NCI-H2171 (cell line): Measurements from ENCODE around the gene ARHGAP26.
"Not testable (repeated sequence)": the region's sequence is repeated elsewhere in the genome, so short reads cannot be mapped to it uniquely, and the experiment has no call there.

Experiments
- DNase-seq: peaks from one replicate; lab custom pipeline; 2025; lab: John Stamatoyannopoulos, UW

Gene ARHGAP26

DNA sequence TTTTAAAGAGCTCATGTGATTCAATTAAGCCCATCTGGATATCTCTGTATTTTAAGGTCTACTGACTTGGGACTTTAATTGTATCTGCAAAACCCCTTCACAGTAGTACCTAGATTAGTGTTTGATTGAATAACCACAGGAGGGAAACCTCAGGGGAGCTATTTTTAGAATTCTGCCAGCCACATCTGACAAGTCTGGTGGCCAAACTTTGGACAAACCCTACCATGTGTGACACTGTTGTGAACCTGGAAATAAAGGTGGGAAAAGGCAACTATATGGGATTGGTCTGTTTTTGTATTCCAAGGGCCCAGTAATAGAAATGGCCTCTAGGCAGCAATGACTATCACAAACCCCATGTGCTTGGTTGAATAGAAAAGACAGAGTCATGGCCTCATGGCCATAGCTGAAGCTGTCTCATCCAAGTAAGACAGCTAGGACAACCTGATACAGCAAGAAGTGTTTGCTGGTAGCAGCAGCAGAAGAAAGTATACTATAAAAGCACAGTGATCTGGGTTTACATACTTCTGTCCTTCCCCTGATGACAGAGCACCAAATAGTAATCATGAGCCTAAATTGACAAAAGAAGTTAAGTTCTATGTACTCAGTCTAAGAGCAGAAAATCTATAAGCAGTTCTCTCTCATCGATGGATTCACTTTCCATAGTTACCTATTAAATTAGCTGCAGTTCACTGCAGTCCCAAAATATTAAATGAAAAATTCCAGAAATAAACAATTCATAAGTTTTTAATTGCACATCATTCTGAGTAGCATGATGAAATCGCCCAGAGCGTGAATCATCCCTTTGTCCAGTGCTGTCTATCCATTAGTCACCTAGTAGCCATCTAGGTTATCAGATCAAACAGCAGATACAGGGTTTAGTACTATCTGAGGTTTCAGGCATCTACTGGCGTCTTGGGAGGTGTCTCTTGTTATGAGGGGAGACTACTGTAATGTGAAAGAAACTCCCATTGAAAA lies 189.8 kb downstream of the ARHGAP26 start:
- no peak for DNase-seq

DNA sequence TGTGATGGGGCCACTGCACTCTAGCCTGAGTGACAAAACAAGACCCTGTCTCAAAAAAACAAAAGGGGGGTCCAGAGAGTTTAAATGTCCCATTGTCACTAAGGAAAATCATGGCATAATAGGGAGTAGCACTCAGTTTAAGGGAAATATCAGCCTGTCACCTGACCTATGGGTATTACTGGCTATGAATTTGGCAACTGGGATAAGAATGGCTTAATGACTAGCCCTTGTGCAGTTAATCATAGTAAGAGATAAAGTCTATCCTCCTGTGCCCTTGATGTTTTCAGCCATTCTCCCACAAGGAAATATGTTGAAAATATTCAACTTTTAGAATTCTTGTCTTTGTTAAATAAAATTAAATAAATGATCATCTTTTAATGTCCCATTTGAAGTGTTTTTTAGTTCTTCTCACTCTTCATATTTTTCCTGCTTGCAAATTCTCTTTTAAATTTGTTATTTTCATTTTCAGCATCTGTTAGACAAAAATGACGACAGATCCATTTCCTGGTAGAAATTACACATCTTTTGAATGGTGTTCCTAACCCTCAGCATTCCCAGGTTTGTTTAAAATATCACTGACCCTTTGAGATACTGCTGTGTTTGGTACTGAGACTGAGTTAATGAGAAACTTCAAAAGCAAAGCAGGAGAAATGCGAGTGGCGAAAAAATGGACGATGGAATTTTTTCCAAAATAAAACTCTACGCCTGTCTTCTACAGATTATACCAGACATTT lies 191.4 kb downstream of the ARHGAP26 start:
- DNase-seq, result no peak

DNA sequence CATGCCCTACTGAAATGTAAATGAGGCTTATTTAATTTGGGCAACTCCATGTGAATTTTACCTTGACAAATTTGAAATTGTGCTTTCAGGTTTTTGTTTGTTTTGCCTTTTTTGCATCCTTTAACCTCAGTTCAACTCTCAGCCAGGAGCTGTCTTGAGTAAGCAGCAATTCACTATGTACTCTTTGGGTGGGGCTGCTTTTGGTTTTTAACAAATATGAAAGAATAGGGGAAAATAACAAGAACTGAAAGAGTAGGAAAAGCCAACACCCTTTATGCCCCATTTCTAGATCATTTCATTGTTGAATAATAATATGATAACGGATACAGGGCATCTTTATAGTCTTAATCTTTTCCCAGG lies 192.0 kb downstream of the ARHGAP26 start:
- DNase-seq, result no peak

DNA sequence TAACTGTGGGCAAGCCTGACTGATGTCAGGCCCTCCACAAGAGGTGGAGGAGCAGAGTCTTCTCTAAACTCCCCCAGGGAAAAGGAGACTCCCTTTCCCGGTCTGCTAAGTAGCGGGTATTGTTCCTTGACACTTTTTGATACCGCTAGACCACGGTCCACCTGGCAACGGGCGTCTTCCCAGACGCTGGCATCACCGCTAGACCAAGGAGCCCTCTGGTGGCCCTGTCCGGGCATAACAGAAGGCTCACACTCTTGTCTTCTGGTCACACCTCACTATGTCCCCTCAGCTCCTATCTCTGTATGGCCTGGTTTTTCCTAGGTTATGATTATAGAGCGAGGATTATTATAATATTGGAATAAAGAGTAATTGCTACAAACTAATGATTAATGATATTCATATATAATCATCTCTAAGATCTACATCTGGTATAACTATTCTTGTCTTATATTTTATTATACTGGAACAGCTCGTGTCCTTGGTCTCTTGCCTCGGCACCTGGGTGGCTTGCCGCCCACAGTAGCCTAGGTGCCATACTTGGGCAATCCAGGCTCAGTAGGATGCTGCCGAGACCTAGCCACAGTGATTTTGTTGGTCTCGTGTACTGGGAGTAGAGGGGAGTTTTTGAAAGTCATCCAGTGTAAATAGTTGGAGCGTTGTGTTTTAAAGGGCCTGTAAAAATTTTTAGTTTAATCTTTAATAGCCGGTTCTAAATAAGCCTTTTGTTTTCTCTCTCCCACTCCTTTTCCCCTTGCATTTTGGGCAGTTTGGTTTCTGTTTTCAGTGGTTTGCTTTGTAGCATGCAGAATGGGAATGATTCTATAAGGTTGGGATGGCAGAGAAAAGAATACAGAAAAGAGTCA lies 195.3 kb downstream of the ARHGAP26 start:
- not testable (repeated sequence) for DNase-seq

DNA sequence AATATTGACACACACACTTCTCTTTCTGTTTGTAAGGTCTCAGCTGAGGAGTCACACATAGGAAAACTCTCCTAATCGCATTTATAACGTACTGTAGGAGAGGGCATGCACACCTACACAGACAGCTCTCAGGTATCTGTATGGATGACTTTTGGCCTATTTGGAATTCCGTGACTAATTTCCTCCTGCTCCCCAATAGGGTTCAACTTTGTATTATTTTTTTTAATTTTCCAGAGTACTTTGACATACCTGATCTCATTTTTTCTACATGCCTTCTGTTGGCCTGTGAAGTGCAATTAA lies 195.9 kb downstream of the ARHGAP26 start:
- no peak for DNase-seq

DNA sequence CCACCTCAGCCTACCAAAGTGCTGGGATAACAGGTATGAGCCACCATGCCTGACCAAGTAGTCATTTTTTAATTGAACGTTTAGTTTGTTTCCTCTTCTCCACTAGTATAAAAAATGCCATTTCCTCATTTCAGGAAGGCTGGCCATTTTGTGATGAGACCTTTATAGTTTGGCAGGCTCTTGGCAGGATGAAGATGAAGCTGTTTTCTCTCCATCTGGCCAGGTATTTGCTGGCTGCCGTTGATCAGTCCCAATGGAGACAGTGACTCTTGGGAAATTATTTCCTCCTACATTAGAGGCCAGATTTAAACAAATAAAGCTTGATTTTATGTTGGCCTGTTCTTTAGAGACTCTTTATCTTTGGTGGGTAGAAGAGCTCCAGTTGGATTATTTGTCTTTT lies 199.0 kb downstream of the ARHGAP26 start:
- DNase-seq, result no peak

DNA sequence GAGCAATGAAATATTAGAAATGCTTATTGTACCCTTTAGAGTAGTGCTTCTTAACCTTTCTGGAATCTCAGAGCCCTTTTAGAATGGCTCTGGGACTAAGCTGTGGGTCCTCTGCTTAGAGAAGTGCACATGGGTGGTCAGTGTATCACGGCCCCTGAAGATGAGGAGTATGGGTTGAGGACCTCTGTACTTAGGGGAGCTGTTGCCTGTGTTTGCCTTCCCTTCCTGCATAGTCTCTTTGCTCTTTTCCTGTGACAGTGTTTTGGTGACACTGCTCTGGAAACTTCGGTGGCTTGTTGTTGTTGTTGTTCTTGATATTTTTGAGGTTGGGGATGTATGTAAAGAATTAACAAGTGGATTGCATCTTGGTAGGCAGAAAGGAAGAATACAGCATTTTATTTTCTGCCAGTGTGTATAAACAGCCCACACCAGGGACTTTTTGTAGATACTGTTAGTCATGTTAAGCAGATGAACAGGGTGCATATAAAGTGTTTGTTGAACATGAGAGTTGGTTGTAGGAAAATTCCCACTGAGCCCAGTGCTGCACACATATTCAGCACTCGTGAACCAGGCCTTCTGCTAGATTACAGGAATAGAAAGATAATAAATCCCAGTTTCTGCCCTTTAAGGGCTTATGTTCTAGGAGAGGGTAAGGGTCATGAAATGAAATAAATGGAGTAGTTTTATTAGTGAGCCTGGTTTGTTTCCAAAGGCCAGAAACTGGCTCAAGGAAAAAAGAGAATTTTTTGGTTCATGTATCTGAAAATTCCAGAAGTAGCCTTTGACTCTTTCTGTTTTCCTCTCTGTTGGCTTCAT lies 199.7 kb downstream of the ARHGAP26 start:
- no peak for DNase-seq

DNA sequence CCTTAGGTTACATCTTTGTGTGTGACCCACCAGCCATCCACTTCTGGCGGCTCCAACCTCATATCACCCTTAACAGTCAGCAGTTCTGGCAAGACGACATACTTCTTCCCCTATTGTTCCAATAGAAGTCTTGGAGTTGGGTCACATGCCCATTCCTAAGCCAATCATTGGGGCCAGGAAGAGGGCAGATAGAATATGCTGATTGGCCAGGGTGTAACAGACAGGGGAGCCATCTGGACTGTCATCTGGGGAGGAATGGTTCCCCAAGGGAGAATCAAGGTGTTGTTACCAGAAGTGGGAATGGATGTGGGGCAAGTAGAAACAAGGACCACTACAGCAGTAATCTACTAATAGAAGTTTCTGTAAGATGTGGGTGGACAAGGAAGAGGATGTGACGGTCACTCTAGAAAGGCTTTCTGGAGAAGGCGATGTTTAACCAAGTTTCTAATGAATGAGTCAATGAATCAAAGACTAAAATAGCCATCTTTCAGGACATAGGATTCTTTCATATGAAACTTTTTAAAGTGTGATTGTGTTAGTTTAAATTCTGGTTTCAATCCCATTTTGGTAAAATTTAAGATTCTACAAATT lies 200.4 kb downstream of the ARHGAP26 start:
- peak; percentile 41 for DNase-seq

DNA sequence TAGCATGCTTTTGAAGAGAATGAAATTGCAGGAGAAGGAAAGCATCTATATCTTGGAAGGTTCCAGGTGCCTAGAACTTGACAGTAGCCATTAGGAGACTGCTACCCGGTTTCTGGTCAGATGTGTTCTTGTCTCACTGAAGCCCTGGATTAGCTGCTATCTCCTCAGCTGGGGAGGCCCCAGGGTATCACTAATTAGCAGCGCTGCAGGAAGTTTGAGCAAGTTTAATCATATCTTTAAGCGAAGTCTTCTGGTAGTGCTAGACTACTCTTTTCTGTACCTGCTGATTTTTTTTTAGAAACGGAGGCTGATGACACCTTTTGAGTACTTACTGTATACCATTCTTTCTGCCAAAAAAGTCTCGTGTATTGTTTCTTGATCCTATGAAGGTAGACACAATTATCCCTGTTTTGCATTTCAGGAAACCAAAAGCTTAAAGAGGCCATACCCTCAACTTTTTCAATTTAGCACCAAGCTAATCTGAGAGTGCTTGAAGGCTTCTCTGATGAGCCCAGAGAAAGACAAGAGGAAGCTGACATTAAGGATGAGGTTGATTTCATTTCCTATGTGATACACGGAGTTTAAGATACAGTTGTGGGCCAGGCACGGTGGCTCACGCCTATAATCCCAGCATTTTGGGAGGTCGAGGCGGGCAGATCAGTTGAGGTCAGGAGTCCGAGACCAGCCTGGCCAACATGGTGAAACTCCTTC lies 201.3 kb downstream of the ARHGAP26 start:
- no peak for DNase-seq

DNA sequence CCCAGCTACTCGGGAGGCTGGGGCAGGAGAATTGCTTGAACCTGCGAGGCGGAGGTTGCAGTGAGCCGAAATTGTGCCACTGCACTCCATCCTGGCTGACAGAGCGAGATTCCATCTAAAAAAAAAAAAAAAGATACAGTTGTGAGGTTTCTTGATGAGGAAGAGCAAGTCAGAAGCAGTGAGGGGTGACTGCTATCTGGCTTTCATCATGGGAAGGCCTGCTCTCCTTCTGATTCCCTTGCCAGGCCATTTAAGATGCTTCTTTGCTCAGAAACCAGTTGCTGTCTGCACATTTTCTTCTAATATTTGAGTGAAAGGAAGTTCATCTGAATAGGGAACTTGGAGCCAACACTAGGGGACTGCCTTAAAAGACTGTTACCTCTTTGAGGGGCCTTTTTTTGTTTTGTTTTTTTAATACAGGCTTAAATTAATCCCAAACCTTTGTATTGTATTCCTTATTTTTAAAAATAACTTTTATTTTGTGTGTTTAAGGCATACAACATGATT lies 201.9 kb downstream of the ARHGAP26 start:
- no peak for DNase-seq

DNA sequence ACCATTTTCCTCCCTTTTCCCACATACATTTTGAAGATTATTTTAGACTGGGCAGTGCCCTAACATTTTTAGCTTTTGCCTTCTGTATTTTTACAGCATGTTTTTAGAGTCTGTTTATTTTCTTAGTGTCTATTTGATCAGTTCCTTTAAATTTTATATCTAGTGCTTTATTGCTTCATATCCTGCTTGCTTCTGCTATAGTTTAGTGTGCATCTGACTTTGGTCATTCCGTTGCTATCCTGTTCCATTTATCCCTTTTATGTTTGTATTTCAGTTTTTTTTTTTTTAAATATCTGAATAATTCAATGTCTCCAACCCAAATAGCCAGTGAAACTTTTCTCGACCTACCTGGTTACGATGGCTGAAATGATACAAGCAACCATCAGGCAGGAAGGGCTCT lies 203.8 kb downstream of the ARHGAP26 start:
- no peak for DNase-seq

DNA sequence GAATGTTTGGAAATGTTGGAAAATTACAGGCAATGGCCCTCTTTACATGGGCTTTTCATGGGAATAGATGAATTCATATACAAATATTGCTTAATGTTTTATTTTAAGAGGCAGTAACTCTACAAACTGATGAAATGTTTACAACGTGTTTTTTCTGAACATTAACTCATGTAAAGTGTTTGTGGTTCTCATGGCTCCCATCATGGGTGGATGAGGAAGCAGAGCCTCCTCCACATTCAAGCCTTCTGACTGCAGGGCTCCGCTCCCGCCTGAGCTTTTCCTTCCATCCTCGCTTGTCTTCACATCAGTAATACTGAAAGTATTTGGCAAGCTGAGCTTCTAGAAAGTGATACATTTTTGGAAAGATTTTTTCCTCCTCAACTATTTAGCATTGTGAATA lies 204.2 kb downstream of the ARHGAP26 start:
- no peak for DNase-seq

DNA sequence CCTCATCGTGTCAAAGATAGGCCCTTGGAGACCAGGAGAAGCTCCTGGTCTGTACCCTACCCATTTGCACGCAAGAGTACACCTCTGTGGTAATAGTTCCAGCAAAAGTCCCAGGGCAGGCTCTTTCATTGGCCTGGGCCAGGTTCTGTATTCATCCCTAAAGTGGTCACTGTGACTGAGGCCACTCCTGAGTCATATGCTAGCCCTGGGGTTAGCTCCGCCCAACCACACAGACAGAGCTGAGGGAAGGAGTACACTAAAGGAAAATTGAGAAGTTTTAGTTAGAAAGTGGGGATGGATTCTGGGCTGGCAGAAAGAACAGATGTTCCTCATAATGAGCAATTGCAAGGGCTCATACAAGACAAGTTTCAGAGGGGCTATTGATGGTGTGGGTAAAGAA lies 206.7 kb downstream of the ARHGAP26 start:
- no peak for DNase-seq

DNA sequence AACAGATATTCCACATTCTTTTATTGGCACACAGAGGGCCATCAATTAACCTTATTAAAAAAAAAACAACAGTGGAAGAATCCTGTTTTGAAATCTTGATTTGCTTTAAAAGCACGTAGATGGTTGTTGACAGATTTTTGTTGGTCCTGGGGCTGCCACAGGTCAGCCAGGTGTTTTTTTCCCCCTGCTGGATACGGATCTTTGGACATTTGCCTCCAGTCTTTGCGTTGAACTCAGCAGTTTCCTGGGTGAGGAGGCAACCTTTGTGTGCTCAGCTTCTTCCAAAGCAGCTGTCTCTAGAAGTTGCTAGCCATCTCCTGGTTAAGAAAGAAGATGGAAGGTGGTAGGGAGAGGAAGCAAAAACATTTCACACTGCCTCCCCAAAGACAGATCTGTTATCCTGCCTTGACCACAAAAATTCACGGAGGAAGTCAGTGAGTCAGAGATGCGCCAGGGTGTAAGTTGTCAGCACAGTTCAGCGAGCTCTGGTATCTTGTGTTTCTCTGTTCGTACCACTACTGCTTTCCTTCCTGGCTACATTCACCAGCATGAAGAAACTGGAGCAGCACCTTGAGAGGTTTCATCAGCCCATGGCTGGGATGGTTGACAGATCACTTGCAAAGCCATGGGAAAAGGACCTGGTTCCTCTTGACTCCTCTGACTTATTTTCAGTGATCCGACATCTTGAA lies 207.3 kb downstream of the ARHGAP26 start:
- DNase-seq, result no peak

DNA sequence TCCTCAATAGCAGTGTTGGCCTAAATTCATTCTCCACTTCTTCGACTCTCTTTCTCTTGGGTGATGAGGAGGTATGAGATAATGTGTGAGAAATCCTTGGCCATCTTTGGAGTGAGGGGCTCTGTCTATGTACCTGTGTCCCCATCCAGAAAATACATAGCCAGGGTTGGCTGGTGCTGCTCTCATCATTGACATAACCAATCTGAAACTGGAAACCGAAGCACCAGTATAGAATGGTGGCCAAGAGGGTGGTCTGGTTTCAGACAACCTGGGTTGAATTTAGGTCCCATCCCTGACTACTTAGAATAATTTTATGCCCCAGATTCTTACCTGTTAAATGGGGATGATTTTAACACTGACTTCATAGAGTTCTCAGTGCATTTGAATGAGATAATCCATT lies 208.1 kb downstream of the ARHGAP26 start:
- no peak for DNase-seq

DNA sequence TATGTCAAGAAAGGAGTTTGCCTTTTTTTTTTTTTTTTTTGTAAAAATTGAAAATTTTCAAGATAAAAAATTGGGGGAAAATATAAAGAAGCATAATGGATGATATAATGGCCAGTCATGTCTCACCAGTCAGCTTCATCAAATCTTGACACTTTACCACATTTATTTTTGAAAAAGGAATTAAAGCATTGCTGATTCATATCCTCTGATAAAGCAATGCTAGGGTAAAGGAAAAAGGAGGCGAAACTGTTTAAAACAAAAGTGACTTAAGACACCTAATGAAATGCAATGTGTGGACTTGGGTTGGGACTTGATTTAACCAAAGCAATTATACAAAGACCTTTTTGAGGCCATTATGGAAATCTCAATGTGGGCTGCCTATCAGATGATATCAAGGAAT lies 208.5 kb downstream of the ARHGAP26 start:
- no peak for DNase-seq

DNA sequence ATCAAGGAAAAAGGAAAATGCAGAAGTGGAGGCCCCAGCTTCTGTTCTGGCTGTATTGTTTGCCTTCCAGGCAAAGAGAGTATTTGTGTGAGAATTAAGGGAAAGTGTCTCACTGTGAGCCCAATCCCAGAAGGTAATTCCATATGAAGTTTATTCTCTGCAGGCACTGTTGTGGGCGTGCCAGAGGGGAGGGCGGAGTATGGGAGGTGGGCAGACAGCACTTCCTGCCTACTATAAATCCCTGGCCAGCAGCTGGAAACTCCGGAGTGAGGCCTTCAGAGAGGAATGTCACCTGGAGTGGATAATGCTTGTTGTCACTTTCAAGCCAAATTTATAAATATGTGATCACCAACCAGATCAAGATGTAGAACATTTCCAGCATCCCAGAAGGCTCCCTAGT lies 209.5 kb downstream of the ARHGAP26 start:
- DNase-seq, result no peak

DNA sequence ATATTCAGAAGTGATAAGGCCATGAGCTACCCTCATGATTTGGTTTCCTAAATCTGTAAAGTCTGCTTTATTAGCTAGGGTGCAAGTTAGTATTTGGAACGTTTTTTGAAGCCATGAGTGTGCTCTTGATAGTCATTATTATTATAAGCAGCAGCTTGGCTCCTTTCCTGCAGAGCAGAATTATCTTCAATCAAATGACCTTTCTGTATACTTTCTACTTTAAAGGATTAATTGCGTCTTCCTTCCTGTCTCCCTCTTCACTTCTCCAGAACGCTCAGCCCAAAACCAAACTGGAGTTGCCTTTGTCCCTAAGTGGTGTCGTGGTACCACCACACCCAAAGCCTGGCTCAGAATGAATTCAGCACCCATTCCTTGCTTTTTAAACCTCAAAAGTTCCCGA lies 211.3 kb downstream of the ARHGAP26 start:
- no peak for DNase-seq

DNA sequence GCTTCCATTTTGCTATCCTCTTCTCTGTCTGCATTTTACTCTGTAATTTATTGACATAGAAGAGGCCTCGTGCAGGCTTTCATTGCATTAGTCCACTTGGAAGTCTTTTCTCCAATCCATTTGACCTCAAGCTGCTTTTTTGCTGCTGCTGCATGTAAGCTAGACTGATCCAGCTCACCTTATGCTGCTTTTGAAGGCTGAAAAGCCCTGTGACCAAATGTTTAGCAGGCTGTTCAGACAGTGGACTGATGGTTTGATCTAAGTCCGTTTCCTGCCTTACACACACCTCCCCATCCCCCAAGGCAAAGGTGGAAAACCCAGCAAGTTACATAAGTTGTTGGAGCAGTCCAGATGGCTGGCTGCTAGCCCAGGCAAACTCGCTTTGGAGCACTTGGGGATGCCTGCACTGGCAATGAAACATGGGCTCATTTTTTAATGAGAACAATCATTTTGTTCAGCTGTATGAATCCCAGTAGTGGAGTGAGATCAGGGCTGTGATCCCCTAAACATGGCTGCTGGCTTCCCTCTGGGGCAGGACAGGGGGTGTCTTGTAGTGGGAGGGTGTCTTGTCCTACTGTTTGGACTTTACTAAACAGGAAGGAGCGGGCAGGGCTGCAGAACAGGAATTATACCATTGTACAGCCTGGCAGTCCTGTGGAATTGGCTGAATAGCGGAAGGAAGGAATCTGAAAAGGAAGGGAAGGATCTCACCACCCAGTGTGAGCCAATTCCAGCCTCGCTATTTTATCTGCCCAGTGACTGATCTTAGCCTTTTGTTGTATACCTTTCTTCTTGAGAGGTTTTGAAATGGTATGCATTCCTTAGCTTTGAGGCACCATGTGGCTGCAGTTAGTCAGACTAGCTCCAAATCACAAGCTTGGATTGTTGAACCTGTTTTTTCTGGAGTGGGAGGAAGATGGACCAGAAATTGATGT lies 212.0 kb downstream of the ARHGAP26 start:
- DNase-seq, result peak; percentile 60
